Psoas muscle (tissue), 8 donors: ENCODE results near the gene MIS18A. TPM values are rescaled to one million over a fixed set of nuclear protein-coding genes. Genes with fewer than 3 reads are reported as not detected.

ENCODE experiments used
- ATAC-seq, 4 donors: fragments of 200-7000 bp; cut with Tn5 transposase; one replicate each; pipeline ENCODE4 v1.9.1; 2020; ENCODE audit warnings: moderate library complexity in 3 of 4, mild to moderate bottlenecking in 2 of 4
- DNase-seq, 2 donors: peaks; one replicate each; pipeline ENCODE4 v3.0.0-alpha.2; 2020
- H3K27ac ChIP-seq: fragments of 200-600 bp; one replicate; pipeline ENCODE4 v1.8.0; 2022
- H3K27me3 ChIP-seq, 3 donors: fragments of 200-600 bp in 1 of 3; one replicate each; pipeline versions ENCODE4 v1.6.1 to v1.8.0; 2013 to 2022; ENCODE audit warnings: low read length in 2 of 3, mild to moderate bottlenecking in 2 of 3, moderate library complexity in 1 of 3; ENCODE audit not compliant: insufficient read depth in 3 of 3
- H3K36me3 ChIP-seq, 2 donors: fragments of 200-600 bp in 1 of 2; one replicate each; pipeline versions ENCODE4 v1.6.1 to v1.8.0; 2013 to 2022; ENCODE audit warnings: low read depth in 1 of 2, mild to moderate bottlenecking in 1 of 2, moderate library complexity in 1 of 2; ENCODE audit not compliant: insufficient read depth in 1 of 2
- H3K4me1 ChIP-seq: fragments of 200-600 bp; one replicate; pipeline ENCODE4 v1.8.0; 2022
- H3K4me3 ChIP-seq: fragments of 200-600 bp; one replicate; pipeline ENCODE4 v1.8.0; 2022; ENCODE audit warnings: mild to moderate bottlenecking
- H3K9me3 ChIP-seq: fragments of 200-600 bp; one replicate; pipeline ENCODE4 v1.8.0; 2022
- CTCF ChIP-seq: fragments of 200-600 bp; IDR thresholded peaks from one replicate; pipeline ENCODE4 v1.8.0; 2022; ENCODE audit warnings: antibody characterized with exemption
- WGBS, 3 donors: extraction: QIAGEN DNeasy Blood & Tissue Kit; methylation state at CpG; one replicate each; pipeline versions ENCODE4 v1.1.6 to v1.1.7; 2013; 5-methylcytosine and 5-hydroxymethylcytosine counted together
- intact Hi-C, 2 donors: fragments of 100-400 bp; cut with DNase I; formaldehyde crosslinking; loops; one replicate each; pipeline versions ENCODE4 v1.11.0 to v1.14.2; 2022
- polyA plus RNA-seq, 3 donors: library from polyadenylated mRNA; stranded (reverse); fragments of 200-250 nt; gene quantifications; one replicate each; pipeline ENCODE4 v1.2.3, GENCODE V29; 2013
- total RNA-seq, 4 donors: library from RNA; stranded (reverse); fragmentation: NEBNext Ultra II Directional in 2 of 4; extraction: Animal tissue kit (Norgen Biotek cat#: 25700) in 2 of 4; gene quantifications; one replicate each; pipeline versions ENCODE4 v1.2.1 to v1.2.4, GENCODE V29; 2021 to 2023
- donor health status: healthy with polysubstance abuse.
- donor health status: DM: no; HTN: no; CAD: no; lungs with moderate emphysema.
- donor health status: Bipolar disorder and iron deficiency.
- donor health status: healthy.
- donor health status: DM: yes; HTN: yes; CAD: no.
- donor health status: DM: no; HTN: no; CAD: no.
- donor health status: DM: no; HTN: no; CAD: no.
- donor health status: DM: yes; HTN: yes; CAD: no.

The MIS18A gene
- total and polyA plus RNA-seq, 7 donors = 0.92 to 4.7 (median 1.4) TPM

DNA sequence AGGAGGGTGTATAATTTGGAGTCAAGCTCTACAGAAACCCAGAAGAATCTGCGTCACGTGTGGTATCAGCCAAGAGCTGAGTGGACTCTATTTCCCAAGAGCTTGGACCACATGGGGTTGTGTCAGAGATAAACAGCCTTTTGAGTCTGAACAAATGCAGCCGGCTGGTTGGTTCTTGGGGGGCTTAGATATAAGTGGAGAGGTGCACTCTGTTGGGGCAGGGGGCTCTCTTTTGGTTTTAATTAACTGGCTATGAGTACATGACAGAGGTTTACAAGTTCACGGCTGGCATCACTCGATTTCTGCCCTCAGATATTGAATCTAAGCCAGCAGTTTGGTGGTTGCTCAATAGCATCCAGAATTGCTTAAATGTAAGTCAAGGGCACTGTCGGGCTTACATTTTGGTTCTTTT, 19.3 kb upstream of the MIS18A start:
- 77 to 90% (median 86%) methylated on average over 6 of the region's 6 CpGs for WGBS, 3 donors

DNA sequence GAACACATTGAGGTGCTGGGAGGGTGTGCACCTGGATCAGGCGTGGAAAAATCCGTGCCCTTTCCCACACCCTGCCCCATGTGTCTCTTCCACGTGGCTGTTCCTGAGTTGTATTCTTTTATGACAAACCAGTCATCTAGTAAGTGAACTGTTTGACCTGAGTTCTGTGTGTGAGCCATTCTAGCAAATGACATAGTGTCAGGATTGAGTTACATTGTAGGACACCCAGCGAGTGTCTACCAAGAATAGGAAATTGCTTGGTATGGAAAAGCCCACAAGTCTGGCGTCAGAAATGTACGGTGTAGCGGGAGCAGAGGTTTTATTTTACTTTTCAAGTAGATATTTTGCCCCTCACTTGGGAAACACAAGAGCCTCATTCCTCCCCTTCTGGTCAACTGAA, 18.6 kb upstream of the MIS18A start:
- Histone ChIP-seq H3K36me3 (peaks cover 0 to 7% of the 10 kb centered on the region in 2 donors), H3K9me3 (no peaks in the 10 kb centered on the region), H3K27ac (no peak overlapping the region), H3K4me1 (no peaks in the 10 kb centered on the region), H3K27me3 (no peaks in the 10 kb centered on the region), H3K4me3 (no peak overlapping the region)
- ATAC-seq = peak in 3 of 4 donors; percentile 21 to 66 (median 61)
- intact Hi-C loops = no loop called here
- TF ChIP-seq CTCF = no peak
- DNase-seq = no peak
- 77 to 88% (median 85%) methylated on average over 7 of the region's 7 CpGs for WGBS, 3 donors

More for the DNA sequence above, 19.3 kb upstream of the MIS18A start:
- H3K9me3 ChIP-seq = no peaks in the 10 kb centered on the region
- peak in 3 of 4 donors; percentile 31 to 43 (median 37) for ATAC-seq
- no peak for TF ChIP-seq CTCF
- no peak for DNase-seq
- no peaks in the 10 kb centered on the region for H3K27me3 ChIP-seq
- H3K4me1 ChIP-seq = no peaks in the 10 kb centered on the region
- H3K27ac ChIP-seq = no peak overlapping the region
- peaks cover 0 to 7% of the 10 kb centered on the region in 2 donors for H3K36me3 ChIP-seq
- no peak overlapping the region for H3K4me3 ChIP-seq
- intact Hi-C loops = no loop called here

DNA sequence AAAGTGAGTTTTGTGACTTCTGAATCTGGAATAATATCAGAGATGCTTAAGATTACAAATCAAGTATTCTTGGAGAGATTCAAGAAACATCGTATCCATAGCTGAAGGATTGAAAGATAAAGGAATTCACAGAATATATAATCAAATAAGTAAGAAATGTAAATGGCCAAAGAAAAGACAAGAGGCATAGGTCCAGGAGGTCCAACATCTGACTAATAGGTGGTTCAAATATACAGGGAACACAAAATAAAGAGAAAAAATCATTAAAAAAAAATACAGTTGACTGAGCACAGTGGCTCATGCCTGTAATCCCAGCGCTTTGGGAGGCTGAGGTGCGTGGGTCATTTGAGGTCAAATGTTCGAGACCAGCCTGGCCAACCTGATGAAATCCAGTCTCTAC, 6.6 kb upstream of the MIS18A start:
- 94 to 98% (median 94%) methylated on average over 4 of the region's 4 CpGs for WGBS, 3 donors
- ATAC-seq = no peak
- intact Hi-C loops = no loop called here

DNA sequence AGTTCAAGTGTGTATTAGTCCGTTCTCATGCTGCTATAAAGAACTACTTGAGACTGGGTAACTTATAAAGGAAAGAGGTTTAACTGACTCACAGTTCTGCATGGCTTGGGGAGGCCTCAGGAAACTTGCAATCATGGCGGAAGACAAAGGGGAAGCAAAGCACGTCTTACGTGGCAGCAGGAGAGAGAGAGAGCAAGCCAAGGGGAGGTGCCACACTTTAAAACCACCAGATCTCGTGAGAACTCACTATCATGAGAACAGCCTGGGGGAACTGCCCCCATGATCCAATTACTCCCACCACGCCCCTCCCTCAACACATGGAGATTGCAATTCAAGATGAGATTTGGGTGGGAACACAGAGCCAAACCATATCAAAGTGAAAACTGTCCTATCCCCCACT, 4.1 kb upstream of the MIS18A start:
- H3K36me3 ChIP-seq = peaks cover 0 to 6% of the 10 kb centered on the region in 2 donors
- H3K4me3 ChIP-seq = no peak overlapping the region
- no peaks in the 10 kb centered on the region for H3K9me3 ChIP-seq
- 80 to 86% (median 81%) methylated on average over 6 of the region's 6 CpGs for WGBS, 3 donors
- DNase-seq = no peak
- H3K4me1 ChIP-seq = peaks cover 5% of the 10 kb centered on the region
- H3K27me3 ChIP-seq = no peaks in the 10 kb centered on the region
- intact Hi-C loops = no loop called here
- no peak for TF ChIP-seq CTCF
- H3K27ac ChIP-seq = no peak overlapping the region
- no peak for ATAC-seq

More for the DNA sequence above, 6.6 kb upstream of the MIS18A start:
- H3K27ac ChIP-seq = no peak overlapping the region
- no peak overlapping the region for H3K4me3 ChIP-seq
- TF ChIP-seq CTCF = no peak
- H3K27me3 ChIP-seq = no peaks in the 10 kb centered on the region
- DNase-seq = no peak
- H3K36me3 ChIP-seq = peaks cover 0 to 6% of the 10 kb centered on the region in 2 donors
- no peaks in the 10 kb centered on the region for H3K9me3 ChIP-seq
- no peaks in the 10 kb centered on the region for H3K4me1 ChIP-seq

GRCh38 chr21:32281531-32281930, 2.7 kb upstream of the MIS18A start:
- 86 to 90% (median 86%) methylated on average over 7 of the region's 7 CpGs for WGBS, 3 donors
- no peaks in the 10 kb centered on the region for H3K9me3 ChIP-seq
- ATAC-seq (no peak), DNase-seq (no peak)
- H3K4me3 ChIP-seq = no peak overlapping the region
- peaks cover 9% of the 10 kb centered on the region for H3K4me1 ChIP-seq
- H3K36me3 ChIP-seq = peaks cover 0 to 6% of the 10 kb centered on the region in 2 donors
- intact Hi-C loops = no loop called here
- no peak for TF ChIP-seq CTCF
- H3K27me3 ChIP-seq = no peaks in the 10 kb centered on the region
- H3K27ac ChIP-seq = no peak overlapping the region
